GM18907 (cell line): ENCODE results near the gene SEMA5A.
A peak's percentile ranks its signal among the peaks of the same experiment; 100 is the strongest.

ENCODE experiments used
- ATAC-seq: cut with Tn5 transposase; IDR thresholded peaks from one replicate; pipeline ENCODE4 v1.9.1; 2021; ENCODE audit warnings: mild to moderate bottlenecking, moderate library complexity; ENCODE audit not compliant: unreplicated experiment

Gene SEMA5A

GRCh38 chr5:9545992-9546851 lies at the start of gene SEMA5A:
TSS of gene SEMA5A (minus strand) at chr5:9546075. CDS start at chr5:9379946, 166,129 bp downstream.
- peak; percentile 60 for ATAC-seq

- no peak for ATAC-seq
Measured at GRCh38 chr5:9594913-9595312, 49.0 kb upstream of the SEMA5A start.

- no peak for ATAC-seq
Measured at GRCh38 chr5:9589049-9589835, 43.4 kb upstream of the SEMA5A start.

GRCh38 chr5:9588254-9588653 lies 42.4 kb upstream of the SEMA5A start:
- no peak for ATAC-seq

GRCh38 chr5:9587135-9587534 lies 41.3 kb upstream of the SEMA5A start:
- ATAC-seq = no peak

- ATAC-seq = no peak
Measured at GRCh38 chr5:9582406-9582805, 36.5 kb upstream of the SEMA5A start.

GRCh38 chr5:9573796-9574195 lies 27.9 kb upstream of the SEMA5A start:
- ATAC-seq = no peak

GRCh38 chr5:9572246-9572645 lies 26.4 kb upstream of the SEMA5A start:
- ATAC-seq = no peak

GRCh38 chr5:9570876-9571275 lies 25.0 kb upstream of the SEMA5A start:
- no peak for ATAC-seq

- no peak for ATAC-seq
Measured at GRCh38 chr5:9567039-9567438, 21.2 kb upstream of the SEMA5A start.

- ATAC-seq = no peak
Measured at GRCh38 chr5:9564752-9565151, 18.9 kb upstream of the SEMA5A start.

GRCh38 chr5:9562141-9562540 lies 16.3 kb upstream of the SEMA5A start:
- no peak for ATAC-seq

- no peak for ATAC-seq
Measured at GRCh38 chr5:9559965-9560364, 14.1 kb upstream of the SEMA5A start.

- no peak for ATAC-seq
Measured at GRCh38 chr5:9558319-9558965, 12.6 kb upstream of the SEMA5A start.

- no peak for ATAC-seq
Measured at GRCh38 chr5:9557696-9558095, 11.8 kb upstream of the SEMA5A start.

- no peak for ATAC-seq
Measured at GRCh38 chr5:9555961-9556360, 10.1 kb upstream of the SEMA5A start.

- no peak for ATAC-seq
Measured at GRCh38 chr5:9554122-9554521, 8.2 kb upstream of the SEMA5A start.

GRCh38 chr5:9553561-9553960 lies 7.7 kb upstream of the SEMA5A start:
- ATAC-seq = no peak

GRCh38 chr5:9551567-9552537 lies 6.0 kb upstream of the SEMA5A start:
- no peak for ATAC-seq

- ATAC-seq = no peak
Measured at GRCh38 chr5:9549941-9550340, 4.1 kb upstream of the SEMA5A start.
